ENCODE data around the gene ALOX15B.
"Not testable (repeated sequence)": the region's sequence is repeated elsewhere in the genome, so short reads cannot be mapped to it uniquely, and the experiment has no call there.

Gene ALOX15B

DNA sequence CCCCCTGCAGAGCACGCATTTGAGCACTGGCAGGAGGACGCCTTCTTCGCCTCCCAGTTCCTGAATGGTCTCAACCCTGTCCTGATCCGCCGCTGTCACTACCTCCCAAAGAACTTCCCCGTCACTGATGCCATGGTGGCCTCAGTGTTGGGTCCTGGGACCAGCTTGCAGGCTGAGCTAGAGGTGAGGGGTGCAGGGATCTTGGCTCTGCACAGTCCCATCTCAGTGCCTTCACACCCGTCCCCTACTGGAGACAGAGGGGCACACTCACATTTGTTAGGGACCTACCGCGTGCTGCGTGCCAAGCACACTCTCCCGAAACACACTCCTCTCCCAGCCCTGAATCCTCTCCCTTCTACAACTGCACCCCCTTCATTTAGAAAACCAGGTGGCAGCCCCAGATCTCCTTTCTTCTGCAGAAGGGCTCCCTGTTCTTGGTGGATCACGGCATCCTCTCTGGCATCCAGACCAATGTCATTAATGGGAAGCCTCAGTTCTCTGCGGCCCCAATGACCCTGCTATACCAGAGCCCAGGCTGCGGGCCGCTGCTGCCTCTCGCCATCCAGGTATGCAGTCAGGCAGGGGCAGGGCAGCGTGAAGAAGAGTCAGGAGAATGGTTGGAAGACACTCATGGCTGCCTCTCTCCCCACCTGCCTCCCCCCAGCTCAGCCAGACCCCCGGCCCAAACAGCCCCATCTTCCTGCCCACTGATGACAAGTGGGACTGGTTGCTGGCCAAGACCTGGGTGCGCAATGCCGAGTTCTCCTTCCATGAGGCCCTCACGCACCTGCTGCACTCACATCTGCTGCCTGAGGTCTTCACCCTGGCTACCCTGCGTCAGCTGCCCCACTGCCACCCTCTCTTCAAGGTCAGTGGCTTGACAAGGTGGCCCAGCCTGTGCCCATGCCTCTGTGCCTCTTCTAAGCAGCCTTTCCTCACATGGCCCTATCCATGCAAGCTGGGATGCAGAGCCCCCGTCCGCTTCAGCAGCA is 6.3 kb downstream of the ALOX15B start:
- DNase-seq = no peak

DNA sequence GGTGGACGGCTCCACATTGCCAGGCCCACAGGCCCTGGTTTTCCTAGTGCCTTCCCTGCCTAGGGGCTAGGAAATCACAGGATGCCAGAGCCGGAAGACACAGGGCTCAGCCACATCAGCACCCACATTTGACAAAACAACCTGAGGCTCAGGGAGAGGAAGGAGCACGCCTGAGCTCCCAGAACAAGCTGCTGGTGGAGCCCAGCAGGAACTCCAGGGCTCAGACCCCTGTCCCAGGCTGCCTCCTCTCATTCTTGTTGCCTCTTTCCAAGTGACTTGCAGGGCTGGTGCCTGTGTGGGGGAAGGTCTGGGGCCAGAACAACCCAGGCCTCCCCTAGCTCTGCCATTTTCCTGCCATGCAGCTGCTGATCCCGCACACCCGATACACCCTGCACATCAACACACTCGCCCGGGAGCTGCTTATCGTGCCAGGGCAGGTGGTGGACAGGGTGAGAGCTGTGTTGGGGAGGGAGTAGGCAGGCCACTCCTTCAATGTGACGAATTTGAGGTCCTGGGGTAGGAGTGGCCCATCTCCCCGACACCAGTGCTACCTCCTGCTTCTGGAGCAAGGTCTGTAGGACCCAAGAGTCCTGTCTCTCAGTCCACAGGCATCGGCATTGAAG is 7.6 kb downstream of the ALOX15B start:
- DNase-seq = no peak

DNA sequence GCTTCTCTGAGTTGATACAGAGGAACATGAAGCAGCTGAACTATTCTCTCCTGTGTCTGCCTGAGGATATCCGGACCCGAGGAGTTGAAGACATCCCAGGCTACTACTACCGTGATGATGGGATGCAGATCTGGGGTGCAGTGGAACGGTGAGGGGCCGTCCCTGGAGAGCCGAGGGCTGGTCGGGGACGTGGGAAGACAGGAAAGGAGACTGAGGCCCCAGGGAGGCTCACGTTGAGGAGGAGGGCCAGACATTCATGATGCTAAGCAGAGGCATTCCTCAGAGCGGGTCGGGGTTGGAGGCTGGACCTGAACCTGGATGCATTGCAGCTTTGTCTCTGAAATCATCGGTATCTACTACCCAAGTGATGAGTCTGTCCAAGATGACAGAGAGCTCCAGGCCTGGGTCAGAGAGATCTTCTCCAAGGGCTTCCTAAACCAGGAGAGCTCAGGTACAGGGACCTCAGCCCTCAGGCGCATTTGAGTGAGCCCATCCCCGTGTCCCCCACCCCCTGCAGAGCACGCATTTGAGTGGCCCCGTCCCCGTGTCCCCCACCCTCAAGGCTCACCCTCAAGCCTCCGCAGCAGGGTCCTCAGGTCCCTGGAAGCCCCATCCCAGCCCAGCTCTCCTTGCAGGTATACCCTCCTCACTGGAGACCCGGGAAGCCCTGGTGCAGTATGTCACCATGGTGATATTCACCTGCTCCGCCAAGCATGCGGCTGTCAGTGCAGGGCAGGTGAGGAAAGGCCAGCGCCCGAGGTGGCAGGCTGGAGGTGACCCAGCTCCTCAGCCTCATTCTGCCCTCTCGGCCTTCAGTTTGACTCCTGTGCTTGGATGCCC is 8.3 kb downstream of the ALOX15B start:
- DNase-seq = no peak

DNA sequence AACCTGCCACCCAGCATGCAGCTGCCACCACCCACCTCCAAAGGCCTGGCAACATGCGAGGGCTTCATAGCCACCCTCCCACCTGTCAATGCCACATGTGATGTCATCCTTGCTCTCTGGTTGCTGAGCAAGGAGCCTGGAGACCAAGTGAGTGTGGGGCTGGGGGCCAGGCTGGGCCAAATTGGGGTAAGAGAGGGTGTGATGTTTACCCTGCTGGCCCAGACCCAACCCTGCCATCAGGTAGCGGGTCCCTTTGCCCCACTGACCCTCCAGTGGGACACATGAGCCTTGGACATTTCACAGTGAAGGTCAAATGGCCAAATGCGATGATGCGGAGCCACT is 8.9 kb downstream of the ALOX15B start:
- DNase-seq = no peak

DNA sequence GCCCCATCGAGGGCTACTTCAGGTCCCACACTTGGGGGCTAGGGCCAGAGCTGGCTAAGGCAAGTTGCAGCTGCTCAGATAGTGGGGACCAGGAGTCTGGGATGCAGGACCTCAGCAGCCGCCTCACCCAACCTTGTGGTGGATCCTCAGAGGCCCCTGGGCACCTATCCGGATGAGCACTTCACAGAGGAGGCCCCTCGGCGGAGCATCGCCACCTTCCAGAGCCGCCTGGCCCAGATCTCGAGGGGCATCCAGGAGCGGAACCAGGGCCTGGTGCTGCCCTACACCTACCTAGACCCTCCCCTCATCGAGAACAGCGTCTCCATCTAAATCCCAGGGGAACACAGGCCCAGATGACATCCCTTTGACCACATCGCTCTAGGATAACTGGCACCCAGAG is 9.4 kb downstream of the ALOX15B start:
- no peak for DNase-seq

DNA sequence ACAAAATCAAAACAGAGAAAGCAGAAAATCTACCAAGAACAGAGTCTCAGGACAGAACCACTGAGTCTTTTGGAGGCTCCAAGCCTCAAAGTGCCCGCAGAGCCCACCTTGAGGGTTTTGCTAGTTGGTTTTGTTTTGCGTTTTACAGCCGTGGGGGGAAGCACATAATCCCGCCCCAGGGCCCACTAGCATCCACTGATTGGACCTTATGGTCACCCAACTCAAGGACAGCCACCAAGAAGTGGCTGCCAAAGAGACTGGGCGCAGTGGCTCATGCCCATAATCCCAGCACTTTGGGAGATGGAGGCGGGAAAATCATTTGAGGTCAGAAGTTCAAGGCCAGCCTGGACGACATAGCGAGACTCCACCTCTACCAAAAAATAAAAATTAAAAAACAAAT is 9.9 kb downstream of the ALOX15B start:
- DNase-seq = no peak

DNA sequence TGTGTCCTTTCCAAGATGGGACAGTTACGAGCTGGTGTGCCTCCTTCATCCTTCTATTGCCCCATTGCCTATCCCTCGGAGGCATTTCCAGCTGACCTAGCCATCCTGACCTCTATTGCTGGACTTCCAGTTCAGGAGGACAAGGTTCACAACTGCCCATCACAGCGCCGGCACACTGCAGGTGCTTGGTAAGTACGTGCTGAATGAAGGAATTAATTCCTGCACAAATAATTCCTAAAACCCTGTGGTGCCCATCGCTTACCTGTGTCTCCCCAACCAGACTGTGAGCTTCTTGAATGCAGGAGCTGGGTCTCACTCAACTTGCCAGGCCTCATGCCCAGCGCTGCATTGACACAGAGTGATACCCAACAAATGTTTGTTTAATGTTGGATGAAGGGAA is 13.0 kb downstream of the ALOX15B start:
- DNase-seq = no peak

DNA sequence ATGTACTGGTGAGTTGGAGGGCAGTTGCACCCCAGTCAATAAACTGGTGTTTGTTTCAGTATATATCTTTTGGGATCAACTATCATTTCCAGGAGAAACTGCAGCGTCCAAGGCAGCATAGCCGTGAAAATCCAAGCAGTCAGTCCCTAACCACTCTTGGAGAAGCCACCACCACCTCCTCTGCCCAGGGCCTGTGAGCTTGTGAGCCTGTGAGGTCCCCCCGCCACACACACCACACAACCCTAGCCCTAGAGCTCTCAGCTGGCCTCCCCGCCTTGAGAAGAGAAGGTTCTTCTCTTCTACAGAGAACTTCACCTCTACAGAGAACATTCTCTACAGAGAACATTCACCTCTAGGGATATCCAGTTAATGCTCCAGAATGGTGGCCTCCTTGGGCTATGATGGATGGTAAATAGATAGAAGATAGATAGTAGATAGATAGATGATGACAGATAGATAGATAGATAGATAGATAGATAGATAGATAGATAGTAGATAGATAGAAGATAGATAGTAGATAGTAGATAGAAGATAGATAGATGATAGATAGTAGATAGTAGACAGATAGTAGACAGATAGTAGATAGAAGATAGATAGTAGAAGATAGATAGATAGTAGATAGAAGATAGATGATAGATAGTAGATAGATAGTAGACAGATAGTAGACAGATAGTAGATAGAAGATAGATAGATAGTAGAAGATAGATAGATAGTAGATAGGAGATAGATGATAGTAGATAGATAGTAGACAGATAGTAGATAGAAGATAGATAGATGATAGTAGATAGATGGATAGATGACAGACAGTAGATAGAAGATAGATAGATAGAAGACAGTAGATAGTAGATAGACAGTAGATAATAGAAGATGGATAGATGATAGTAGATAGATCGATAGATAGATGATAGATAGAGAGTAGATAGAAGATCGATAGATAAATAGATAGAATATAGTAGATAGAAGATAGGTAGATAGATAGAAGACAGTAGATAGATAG is 13.7 kb downstream of the ALOX15B start:
- DNase-seq = no peak

DNA sequence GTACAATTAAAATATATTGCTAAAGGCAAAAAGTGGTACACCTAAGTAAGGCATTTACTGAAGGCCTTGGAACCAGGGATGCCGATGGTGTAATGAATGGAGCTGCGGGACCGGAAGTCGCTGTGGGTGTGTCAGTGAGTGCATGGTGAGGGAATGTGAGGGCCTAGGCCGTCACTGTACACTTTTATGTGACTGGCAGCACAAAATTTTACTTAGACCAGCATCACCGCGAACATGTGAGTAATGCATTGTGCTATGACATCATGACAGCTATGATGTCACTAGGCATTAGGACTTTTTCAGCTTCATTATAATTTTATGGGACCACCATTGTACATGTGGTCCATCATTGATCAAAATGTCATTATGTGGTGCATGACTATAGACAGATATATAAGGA is 14.7 kb downstream of the ALOX15B start:
- DNase-seq = no peak

DNA sequence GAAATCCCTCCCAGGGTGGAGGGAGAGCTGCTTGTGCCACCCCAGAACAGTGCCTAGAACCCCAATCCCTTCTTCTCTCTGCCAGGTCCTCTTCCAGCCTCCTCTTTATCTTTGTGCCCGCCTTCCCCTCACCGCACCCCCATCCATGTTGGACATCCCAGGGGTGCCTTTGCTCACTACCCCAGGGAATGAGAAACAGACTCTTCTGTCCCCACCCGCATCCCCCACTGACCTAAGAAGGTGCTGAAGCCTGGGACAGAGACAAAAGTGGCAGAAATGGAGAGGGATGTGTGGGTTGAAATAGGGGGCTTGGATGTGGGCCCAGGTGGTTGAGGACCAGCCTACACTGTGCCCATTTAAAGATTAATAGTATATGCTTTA is 17.0 kb downstream of the ALOX15B start:
- no peak for DNase-seq

DNA sequence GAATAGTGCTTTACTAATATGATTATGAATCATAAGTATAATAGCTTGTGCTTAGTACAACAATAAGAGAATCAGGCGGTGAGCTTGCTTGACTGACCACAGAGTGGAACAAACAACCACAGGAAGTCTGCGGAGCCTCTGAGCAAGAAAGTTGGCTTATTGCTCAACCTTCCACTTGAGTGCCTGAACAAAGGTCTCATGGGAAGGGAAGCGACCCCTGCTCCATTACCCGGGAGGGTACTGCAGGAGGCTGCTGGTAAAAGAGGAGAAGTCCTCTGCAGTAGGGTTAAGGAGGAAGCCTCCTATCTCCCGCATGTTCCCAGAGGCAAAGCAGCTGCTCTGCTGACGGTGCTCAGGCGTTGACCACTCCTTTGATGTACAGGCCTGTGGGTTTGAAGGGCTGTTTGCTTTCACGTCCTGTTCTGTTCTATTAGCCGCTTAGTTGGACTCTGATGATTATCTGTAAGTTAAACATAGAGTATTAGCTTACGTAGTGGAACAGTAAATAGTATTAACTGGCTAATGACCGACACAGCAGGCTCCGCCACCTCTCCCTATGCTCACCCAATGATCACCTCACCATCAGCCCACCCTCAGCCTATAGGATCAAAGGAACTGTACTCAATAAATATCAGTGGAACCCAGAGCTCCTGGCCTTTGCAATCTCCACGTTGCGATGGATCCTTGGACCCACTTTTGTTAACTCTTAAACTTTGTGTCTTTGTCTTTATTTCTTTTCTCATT is 17.5 kb downstream of the ALOX15B start:
- DNase-seq = peak; percentile 59

DNA sequence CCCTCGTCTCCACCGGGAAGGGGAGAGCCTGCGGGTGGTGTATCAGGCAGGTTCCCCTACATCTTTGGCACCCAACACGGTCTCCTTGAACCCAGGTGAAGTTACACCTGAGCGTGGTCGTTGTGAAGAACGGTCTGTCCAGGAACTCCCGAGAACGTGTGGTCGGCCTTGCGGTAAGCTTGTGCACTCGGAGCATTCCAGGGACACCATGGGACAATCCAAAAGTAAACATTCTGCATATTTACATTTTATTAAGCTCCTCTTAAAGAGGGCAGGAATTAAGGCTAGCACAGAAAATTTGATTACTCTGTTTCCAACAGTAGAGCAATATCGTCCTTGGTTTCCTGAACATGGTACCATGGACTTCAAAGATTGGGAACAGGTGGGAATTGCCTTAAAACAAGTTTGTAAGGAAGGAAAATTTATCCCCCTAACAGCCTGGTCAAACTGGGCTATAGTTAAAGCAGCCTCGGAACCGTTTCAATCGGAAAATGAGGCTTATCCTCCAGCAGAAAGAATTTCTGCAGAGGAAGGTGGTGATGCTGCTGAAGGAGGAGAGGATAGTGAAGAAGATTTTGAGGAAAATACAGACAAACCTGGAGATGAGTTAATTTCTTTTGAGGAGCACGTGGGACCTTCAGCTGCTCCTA is 18.2 kb downstream of the ALOX15B start:
- DNase-seq = no peak

DNA sequence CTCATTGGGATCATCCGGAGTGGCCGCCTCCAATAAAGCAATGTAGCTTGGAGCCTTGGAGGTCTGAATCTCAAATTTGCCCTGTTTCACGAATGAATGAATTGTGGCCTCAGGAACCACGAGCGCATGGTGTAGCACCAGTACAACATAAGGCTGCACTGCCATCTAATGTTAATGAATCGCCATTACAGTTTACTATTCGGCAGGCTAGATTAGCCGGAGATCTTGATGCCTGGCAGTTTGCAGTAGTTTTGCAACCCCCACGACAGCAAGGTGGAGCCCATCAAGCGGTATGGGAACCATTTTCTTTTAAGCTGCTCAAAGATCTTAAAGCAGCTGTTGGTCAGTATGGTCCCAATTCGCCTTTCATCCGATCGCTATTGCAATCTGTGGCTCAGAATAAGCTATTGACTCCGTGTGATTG is 18.8 kb downstream of the ALOX15B start:
- DNase-seq = peak; percentile 43

DNA sequence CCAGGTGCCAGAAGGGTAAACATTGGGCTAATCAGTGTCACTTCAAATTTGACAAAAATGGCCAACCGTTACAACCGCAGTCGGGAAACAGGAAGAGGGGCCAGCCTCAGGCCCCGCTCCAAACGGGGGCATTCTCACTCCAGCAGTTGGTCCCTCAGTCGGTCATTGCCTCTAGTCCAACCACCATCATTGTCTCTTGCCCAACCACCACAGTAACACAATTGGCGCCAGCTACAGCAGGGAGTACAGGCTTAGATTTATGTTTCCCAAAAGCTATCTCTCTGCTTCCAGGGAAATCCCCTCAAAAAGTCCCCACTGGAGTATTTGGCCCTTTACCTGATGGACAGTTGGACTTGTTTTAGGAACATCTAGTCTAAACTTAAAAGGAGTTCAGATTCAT is 20.3 kb downstream of the ALOX15B start:
- no peak for DNase-seq

DNA sequence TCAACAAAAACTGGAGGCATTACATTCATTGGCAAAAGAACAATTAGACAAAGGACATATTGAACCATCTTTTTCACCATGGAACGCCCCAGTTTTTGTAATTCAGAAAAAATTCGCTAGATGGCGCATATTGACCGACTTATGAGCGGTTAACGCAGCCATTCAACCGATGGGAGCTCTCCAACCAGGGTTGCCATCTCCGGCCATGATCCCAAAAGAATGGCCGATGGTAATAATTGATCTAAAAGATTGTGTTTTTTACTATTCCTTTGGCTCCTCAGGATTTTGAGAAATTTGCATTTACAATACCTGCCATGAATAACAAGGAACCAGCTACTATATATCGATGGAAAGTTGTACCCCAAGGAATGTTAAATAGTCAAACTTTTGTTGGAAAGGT is 21.4 kb downstream of the ALOX15B start:
- no peak for DNase-seq

DNA sequence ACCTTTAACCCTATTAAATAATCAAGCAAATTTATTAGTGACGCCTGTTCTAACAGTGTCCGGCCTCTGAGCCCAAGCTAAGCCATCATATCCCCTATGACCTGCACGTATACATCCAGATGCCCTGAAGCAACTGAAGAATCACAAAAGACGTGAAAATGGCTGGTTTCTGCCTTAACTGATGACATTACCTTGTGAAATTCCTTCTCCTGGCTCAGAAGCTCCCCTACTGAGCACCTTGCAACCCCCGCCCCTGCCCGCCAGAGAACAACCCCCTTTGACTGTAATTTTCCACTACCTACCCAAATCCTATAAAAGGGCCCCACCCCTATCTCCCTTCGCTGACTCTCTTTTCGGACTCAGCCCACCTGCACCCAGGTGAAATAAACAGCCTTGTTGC is 23.0 kb downstream of the ALOX15B start:
- not testable (repeated sequence) for DNase-seq

DNA sequence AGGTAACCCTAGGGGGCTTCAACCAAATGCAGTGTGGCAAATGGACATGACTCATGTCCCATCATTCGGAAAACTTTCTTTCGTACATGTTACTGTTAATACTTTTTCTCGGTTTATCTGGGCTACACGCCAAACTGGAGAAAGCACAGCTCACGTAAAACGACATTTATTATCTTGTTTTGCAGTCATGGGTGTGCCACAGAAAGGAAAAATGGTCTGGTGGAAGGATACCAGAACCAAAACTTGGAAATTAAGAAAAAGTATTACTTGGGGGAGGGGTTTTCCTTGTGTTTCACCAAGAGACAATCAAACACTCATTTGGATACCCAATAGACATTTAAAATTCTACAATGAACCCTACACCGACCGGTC is 23.6 kb downstream of the ALOX15B start:
- DNase-seq = no peak

DNA sequence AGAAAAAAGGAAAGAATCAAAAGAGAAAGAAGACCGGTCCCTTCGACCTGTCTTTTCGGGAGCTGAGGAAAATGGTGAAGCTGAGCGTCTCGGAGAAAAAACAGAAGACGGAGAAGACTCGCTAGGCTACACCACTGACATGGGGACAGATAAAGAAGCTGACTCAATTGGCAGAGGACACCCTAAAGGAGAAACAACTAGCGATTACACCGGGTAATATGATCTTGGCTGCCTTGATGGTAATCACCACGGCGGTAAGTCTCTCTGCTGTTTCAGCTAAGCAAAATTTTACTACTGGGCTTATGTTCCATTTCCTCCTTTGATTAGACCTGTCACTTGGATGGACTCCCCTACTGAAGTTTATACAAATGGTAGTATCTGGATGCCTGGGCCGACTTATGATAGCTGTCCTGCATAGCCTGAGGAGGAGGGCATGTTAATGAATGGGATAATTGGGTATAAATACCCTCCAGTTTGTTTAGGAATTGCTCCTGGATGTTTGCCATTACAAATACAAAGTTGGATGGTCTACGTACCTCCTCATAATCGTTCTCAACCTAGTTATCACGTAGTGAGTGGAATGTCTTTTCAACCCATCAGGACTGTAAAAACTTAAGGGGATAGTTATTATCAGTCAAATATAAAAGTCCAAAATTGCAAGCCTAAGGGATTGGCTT is 24.1 kb downstream of the ALOX15B start:
- no peak for DNase-seq

DNA sequence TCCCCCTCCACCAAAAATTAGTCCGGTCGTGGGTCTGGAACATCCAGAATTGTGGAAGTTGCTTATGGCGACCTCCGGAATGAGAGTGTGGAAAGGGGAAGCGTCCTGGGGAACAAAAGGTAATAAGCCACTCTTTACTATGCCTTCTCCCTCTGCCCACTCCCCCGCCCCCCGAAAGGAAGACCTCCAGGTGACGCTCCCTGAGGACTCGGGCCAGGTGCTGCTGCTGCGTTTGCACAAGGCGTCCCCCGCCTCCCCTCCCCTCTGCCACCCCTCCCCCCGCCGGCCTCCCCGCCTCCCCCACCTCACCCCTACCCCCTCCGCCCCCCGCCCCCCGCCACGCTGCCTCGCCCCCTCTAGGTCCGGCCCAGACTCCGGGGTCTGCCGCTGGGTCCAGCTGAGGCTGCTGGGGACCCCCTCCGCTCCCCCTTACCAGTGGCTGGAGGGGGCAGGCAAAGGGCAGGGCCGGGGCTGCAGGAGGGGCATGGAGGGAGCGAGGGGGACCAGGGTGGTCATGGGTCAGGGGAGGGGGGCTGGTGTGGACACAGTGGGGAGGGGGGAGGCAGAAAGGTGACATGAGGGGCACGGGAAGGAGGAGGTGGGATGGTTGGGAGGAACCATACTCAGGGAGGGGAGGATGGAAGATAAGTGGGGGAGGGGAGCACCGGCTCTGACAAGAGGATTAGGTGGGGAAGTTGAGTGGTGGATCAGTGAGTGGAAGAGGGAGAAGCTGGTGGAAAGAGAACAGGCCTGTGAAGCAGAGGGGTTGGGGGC is 25.1 kb downstream of the ALOX15B start:
- DNase-seq = no peak

DNA sequence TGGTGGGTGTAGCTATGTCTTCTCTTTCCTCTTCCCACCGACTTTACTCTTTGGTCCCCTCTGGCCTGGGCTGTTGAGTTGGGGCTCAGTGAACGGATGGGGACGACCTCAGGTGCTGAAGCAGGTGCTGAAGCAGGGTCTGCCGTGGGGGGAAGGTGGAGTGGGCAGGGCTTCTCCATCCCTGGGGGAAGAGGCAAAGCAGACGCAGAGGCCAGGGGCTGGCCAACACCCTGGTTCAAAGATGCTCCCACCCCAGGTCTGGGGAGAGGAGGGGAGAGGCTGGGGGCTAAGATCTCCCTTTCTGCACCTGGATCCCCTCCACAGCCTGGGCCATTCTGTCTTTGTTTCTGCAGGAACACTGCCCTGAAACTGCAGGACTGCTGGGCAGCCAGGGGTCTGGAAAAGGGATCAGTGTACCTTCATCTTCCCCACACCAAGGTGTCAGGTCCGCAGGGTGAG is 25.7 kb downstream of the ALOX15B start:
- no peak for DNase-seq

All from NK-92 treated with Interleukin-12 subunit alpha and Interleukin-12 subunit beta, amount 100 ng/mL, for 24 hours (cell line).